Measurements from ENCODE around the gene TMTC4.

DNA sequence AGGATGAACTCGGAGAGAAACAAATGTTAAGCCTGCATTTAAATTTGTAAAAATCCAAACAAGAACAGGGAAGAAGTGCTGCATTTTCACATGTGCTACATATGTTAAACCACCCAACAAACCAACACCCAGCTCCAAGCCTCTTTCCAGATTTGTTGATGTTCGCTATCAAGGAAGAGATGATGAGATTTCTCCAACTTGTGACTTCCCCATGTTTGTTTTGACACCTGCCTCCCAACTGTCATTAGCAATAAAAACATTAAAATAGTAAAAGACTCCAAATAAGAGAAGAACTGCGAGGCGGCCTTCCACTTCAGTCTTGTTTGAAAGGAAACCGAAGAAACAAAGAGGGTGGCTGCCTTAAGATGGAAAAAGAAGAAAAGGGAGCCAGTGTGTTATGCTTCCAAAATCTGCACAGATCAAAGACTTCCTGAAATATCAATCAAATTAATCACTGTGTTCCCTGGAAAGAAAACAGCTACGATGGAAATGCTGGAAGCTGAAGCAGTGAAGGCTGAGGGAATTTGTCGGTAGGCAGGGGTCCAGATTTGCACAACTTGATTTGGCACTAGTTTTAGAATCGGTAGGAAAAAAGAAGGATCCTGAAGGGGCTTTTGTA lies 72.0 kb downstream of the TMTC4 start:
- TF ChIP-seq POLR2A (IDR thresholded peaks at IDR 0.05; ENCODE audit: low read length) (no peak), GATA1 (IDR thresholded peaks at IDR 0.05; ENCODE audit: low read depth, low read length) (no peak)

All from erythroblast (primary cell).